ENCODE results near the gene WARS2. TPM values are rescaled to one million over a fixed set of nuclear protein-coding genes. Genes with fewer than 3 reads are reported as not detected.

The WARS2 gene
- total RNA-seq, 2 donors from 2014 or later: 9.9 to 11.8 TPM

DNA sequence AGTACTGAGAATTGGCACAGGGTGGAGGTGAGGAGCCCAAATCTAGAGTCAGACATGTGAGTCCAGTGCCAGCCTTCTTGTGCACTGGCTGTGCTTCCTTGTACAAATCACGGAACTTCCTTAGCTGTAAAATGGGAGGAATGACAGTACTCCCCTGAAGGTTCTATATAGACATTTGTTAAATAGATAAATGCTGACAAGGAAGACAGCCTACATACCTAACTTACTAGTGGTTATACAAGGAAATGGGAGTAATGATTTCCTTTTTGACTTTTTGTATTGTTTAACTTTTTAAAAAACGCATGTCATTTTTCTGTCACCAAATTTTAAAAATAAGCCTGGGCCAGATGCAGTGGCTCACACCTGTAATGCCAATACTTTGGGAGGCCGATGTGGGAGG lies 50.2 kb downstream of the WARS2 start:
- H3K36me3 Mint-ChIP-seq (ENCODE audit: low read depth): no peaks in the 10 kb centered on the region
- no peak overlapping the region for H3K4me3 Mint-ChIP-seq
- no peak for DNase-seq
- 89 to 91% methylated on average over 3 of the region's 3 CpGs for WGBS, 2 experiments (ENCODE audit: insufficient coverage in 1 of 2, insufficient read length in 1 of 2)
- TF ChIP-seq, protein P1, sequence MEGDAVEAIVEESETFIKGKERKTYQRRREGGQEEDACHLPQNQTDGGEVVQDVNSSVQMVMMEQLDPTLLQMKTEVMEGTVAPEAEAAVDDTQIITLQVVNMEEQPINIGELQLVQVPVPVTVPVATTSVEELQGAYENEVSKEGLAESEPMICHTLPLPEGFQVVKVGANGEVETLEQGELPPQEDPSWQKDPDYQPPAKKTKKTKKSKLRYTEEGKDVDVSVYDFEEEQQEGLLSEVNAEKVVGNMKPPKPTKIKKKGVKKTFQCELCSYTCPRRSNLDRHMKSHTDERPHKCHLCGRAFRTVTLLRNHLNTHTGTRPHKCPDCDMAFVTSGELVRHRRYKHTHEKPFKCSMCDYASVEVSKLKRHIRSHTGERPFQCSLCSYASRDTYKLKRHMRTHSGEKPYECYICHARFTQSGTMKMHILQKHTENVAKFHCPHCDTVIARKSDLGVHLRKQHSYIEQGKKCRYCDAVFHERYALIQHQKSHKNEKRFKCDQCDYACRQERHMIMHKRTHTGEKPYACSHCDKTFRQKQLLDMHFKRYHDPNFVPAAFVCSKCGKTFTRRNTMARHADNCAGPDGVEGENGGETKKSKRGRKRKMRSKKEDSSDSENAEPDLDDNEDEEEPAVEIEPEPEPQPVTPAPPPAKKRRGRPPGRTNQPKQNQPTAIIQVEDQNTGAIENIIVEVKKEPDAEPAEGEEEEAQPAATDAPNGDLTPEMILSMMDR (conservative IDR thresholded peaks at IDR 0.05): no peak
- Histone ChIP-seq H3K27me3 (ENCODE audit: control insufficient read depth, insufficient read depth, low read length, poor library complexity, severe bottlenecking) (no peaks in the 10 kb centered on the region), H3K36me3 (ENCODE audit: control insufficient read depth, insufficient read depth, low read length) (no peaks in the 10 kb centered on the region), H3K9me3 (ENCODE audit: control insufficient read depth, low read length) (no peaks in the 10 kb centered on the region), H3K27ac (ENCODE audit: low read depth, low read length) (no peak overlapping the region), H3K4me1 (ENCODE audit: control insufficient read depth, insufficient read depth, low read length) (no peaks in the 10 kb centered on the region), H3K4me3 (ENCODE audit: low read length) (no peak overlapping the region), H3K9ac (ENCODE audit: extremely low read depth, low read length, poor library complexity, severe bottlenecking) (no peak overlapping the region)
- no peak overlapping the region for H3K27ac Mint-ChIP-seq
- peaks cover 5% of the 10 kb centered on the region for H3K4me1 Mint-ChIP-seq
- H3K27me3 Mint-ChIP-seq (ENCODE audit: insufficient read depth): no peaks in the 10 kb centered on the region
- no peaks in the 10 kb centered on the region for H3K9me3 Mint-ChIP-seq

DNA sequence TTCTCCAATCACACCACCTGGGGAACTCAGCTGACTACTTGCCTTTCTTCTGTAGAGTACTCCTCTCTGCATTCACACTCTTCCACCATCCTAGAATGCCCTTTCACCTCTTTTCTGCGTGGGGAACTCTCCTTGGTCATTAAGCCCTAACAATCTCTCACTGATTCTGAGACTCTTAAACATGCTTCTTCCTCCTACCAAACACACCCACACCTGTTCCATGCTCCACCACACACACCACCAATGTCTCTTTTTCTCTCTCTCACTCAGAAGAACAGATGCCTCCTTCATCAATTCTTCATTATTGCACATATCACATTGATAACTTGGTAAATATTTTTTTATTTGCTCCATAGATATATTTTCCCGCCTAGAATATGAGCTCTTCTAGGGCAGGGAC lies 53.6 kb downstream of the WARS2 start:
- H3K9me3 ChIP-seq (ENCODE audit: control insufficient read depth, low read length): no peaks in the 10 kb centered on the region
- TF ChIP-seq, protein P1 (conservative IDR thresholded peaks at IDR 0.05): no peak
- no peak overlapping the region for H3K27ac ChIP-seq (ENCODE audit: low read depth, low read length)
- no peaks in the 10 kb centered on the region for H3K36me3 ChIP-seq (ENCODE audit: control insufficient read depth, insufficient read depth, low read length)
- H3K9me3 Mint-ChIP-seq: no peaks in the 10 kb centered on the region
- H3K27me3 ChIP-seq (ENCODE audit: control insufficient read depth, insufficient read depth, low read length, poor library complexity, severe bottlenecking): no peaks in the 10 kb centered on the region
- no peak overlapping the region for H3K4me3 Mint-ChIP-seq
- H3K4me1 Mint-ChIP-seq: peaks cover 5% of the 10 kb centered on the region
- DNase-seq: no peak
- no peak overlapping the region for H3K27ac Mint-ChIP-seq
- H3K36me3 Mint-ChIP-seq (ENCODE audit: low read depth): no peaks in the 10 kb centered on the region
- WGBS, 2 experiments (ENCODE audit: insufficient coverage in 1 of 2, insufficient read length in 1 of 2): 92 to 93% methylated on average over 1 to 2 of the region's 2 CpGs
- no peaks in the 10 kb centered on the region for H3K4me1 ChIP-seq (ENCODE audit: control insufficient read depth, insufficient read depth, low read length)
- no peak overlapping the region for H3K9ac ChIP-seq (ENCODE audit: extremely low read depth, low read length, poor library complexity, severe bottlenecking)
- no peaks in the 10 kb centered on the region for H3K27me3 Mint-ChIP-seq (ENCODE audit: insufficient read depth)
- H3K4me3 ChIP-seq (ENCODE audit: low read length): no peak overlapping the region

DNA sequence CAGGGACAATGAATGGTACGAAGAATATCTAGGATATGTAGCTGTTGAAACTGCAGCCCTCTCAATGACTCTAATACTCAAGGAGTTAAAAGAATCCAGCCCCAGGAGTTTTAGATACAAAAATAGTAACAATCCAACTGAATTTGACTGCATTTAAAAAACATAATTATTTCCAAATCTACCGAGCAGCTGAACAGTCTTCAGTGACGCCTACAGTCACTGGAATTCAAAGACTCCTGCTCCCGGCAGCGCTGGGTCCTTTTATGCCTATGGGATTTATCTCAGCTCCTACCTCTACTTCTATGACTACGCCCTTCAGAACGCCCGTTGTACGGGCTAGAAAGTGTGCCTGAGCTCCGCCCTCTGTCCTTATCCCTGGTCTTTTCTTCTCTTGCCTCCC lies 55.7 kb downstream of the WARS2 start:
- Histone ChIP-seq H3K9me3 (ENCODE audit: control insufficient read depth, low read length) (no peaks in the 10 kb centered on the region), H3K27ac (ENCODE audit: low read depth, low read length) (no peak overlapping the region), H3K36me3 (ENCODE audit: control insufficient read depth, insufficient read depth, low read length) (no peaks in the 10 kb centered on the region), H3K9ac (ENCODE audit: extremely low read depth, low read length, poor library complexity, severe bottlenecking) (no peak overlapping the region), H3K27me3 (ENCODE audit: control insufficient read depth, insufficient read depth, low read length, poor library complexity, severe bottlenecking) (no peaks in the 10 kb centered on the region), H3K4me3 (ENCODE audit: low read length) (no peak overlapping the region), H3K4me1 (ENCODE audit: control insufficient read depth, insufficient read depth, low read length) (no peaks in the 10 kb centered on the region)
- TF ChIP-seq, protein P1 (conservative IDR thresholded peaks at IDR 0.05): no peak
- Mint-ChIP-seq H3K27me3 (ENCODE audit: insufficient read depth) (no peaks in the 10 kb centered on the region), H3K27ac (no peak overlapping the region), H3K9me3 (no peaks in the 10 kb centered on the region), H3K4me3 (no peak overlapping the region), H3K4me1 (peaks cover 5% of the 10 kb centered on the region), H3K36me3 (ENCODE audit: low read depth) (no peaks in the 10 kb centered on the region)
- no peak for DNase-seq
- WGBS, 2 experiments (ENCODE audit: insufficient coverage in 1 of 2, insufficient read length in 1 of 2): 93 to 96% methylated on average over 10 of the region's 10 CpGs
